Embryonic facial prominence (tissue), 1 donor: ENCODE results near the gene CUBN.
"Not testable (repeated sequence)": the region's sequence is repeated elsewhere in the genome, so short reads cannot be mapped to it uniquely, and the experiment has no call there.

ENCODE experiments used
- DNase-seq: peaks from one replicate; pipeline ENCODE4 v3.0.0-alpha.2; 2016; ENCODE audit errors: extremely low spot score

CUBN gene

DNA sequence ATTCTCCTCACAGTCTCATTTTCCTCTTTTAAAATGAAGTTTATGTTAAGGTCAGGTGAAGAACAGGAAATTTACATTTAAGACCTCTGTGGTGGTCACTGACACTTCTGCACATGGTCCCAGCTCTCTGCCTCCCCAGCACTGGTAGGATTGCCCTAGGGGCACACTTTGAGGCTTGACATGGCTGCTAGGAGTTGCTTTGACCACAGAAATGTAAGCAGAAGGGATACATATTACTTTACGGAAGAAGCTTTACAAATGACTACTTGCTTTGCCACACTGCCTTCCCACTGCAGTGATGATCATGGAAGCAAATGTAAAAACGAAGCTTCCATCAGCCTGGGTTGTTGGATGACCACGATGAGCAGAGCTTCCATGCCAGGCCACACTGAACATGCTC is 259.3 kb downstream of the CUBN start:
- DNase-seq = no peak

DNA sequence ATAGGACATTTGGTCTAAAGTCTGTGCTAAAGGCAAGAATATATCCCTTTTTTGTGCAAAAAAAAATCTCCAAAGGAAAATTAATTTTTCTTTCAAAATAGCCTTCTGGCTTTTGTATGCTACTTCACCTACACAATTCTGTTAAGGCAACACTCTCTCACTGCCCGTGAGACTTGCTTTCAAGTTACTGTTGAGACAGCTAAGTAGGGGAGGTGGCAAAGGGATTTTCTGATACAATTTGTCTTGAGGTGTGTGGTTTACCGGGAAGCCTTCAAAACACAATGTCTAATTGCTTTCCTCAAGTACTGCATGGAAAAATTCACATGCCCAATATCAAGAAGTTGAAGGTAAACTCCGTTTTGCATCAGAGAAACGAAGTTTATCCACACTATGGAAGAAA is 261.6 kb downstream of the CUBN start:
- no peak for DNase-seq

DNA sequence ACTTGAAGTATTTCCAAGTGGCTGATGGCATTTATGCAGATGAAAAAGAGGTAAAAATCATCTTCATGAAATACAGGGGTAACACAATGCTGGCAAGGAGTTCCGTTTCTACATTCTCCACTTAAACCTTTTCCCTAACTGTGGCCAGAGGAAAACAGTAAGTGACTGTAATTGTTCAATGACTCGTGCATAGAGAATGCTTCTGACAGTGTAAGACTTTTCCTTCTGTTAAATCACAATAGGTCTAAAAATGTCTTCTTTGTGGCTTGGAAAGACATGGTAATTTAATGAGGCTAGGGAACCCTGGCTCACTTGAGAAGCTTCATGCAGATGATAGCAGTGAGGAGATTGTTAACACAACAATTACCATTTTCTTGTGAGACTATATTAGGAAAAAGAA is 262.1 kb downstream of the CUBN start:
- no peak for DNase-seq

DNA sequence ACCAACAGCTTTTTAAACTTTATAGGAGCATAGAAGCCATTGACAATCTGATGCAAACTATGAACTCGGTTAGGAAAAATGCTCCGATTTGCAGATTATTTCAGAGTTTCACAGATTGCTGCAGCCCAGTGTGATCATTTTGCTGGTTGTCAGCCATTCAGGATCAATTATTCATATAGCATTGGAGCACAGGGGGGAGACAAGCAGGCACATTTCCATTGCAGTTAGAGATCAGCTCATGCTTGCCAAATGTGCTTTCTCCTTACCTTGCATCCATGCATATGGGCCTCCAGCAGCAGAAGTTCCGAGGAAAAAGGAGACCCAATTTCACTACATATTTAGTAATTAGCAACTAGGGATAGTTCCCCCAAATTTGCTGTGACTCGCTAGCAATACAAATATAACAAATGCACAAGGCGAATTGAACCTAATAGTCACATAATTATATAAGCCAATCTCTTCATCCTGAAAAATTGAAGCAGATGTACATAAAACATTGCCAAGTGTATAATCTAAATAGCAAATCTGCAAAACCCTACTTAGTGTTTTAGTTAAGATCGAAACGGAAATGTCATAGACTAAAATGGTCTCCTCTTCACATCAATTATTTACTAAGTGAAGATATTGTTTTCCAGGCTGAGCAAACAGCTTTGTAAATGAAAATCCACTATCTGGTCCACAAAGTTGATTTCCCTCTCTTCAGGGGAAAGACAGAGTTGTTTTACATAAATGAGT is 262.9 kb downstream of the CUBN start:
- no peak for DNase-seq

DNA sequence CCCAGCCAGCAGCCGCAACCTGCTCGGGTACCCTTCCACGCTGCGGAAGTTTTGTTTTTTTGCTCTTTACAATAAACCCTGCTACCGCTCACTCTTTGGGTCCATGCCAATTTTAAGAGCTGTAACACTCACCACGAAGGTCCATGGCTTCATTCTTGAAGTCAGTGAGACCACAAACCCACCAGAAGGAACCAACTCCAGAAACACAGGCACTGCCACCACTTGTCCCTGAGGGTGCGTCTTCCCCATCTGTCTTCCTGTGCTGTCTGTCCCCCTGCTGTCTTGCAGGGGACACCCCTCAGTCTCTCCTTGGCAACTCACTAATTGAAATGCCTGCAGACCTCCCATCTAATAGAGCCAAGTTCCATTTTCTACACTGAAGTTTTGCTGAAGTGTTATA is 263.8 kb downstream of the CUBN start:
- DNase-seq = no peak

DNA sequence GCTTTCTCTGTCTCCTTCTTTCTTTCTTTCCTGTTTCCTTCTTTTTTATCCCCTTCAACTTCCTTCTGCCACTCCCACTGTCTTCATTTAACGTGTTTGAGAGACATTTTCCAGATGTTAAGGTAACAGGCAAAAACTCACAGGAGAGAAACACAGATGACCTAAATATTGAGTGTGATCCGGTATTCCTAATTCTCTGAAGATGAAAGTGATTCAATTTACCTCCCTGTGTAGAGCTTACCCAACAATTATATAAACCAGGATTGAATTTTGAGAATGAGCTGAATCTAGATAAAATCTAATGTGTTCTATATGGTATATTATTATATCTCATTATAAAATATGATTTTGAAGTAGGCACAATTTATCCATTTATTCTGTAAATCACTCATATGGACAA is 265.8 kb downstream of the CUBN start:
- no peak for DNase-seq

DNA sequence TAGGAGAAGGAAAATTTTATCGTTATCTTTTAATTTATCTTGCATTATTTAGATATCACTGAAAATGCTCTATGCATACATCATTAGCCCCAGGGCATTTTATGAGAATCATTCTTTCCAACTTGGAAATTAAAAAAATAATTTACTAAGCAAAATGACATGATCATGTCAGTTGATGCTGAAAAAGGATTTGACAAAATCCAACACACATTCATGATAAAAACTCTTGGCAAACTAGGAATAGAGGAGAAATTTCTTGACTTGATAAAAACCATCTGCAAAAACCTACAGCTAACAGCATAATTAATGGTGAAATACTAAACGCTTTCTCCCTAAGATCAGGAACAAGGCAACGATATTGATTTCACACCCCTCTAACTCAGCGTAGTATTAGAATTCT is 272.2 kb downstream of the CUBN start:
- DNase-seq = no peak

DNA sequence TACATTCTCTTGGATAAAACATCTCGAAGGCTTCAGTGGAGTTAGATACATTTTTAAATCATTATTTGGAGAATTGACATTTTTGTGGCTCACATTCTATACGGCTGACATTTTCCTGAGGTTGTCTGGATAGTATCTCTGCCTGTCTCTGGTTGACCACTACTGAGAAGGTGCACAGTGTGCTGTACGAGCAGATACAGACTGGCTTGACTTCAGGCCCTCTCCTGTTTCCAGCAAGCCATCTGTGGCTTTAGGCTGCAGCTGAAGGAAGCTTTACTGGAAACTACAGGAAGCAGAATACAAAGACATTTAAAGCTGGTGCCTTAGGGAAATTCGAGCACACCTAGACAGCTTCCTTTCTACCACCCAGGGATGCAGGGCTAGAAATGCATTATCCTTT is 273.0 kb downstream of the CUBN start:
- no peak for DNase-seq

DNA sequence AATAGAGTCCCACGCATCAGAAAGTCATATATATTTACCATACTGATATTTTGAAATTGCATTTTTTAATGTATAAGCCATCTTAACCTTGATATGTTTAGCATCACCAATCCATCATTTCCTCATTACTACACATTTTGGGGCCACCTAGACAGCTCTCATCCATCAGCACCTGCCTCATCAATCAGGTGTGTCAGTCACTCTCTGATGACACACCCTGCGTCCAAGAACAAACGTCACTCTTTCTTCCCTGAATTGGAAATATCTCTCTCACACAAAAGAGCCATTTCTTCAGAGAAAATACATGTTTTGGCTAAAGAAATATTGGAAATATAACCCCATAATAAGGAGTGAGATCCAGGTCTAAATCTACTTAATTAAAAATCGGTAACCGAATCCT is 273.5 kb downstream of the CUBN start:
- no peak for DNase-seq

DNA sequence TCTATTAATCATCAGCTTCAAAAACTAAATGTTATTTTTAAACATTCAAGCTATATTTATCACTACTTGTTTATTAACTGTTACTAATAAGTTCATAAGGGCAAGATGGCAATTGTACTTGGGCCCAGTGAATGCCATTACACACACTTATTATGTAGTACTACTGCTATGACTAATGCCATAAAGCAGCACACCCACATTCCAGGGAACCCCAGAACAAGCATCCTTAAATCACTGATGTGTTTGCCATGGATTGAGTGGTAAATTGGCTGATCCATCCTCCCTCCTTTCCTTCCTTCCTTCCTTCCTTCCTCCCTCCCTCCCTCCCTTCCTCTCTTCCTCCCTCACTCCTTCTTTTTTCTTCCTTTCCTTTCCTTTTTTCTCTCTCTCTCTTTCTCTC is 275.0 kb downstream of the CUBN start:
- DNase-seq = no peak

DNA sequence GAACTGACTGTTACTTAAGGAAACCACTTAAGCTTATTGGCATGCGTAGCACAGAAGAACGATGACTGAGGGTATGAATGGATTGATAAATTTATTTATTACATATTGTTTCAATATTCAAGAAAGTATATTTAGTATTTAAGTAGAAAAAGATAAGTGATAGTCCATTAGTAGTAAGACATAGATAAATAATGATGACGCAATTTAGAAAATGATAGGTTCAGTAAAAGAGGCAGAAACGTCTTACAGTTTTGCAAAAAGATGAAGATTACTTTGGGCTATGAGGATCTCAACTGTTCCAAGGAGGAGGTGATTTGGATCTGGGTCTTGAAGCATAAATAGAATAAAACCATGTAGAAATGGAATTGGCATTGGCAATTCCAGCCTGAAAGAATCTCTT is 275.8 kb downstream of the CUBN start:
- DNase-seq = no peak

DNA sequence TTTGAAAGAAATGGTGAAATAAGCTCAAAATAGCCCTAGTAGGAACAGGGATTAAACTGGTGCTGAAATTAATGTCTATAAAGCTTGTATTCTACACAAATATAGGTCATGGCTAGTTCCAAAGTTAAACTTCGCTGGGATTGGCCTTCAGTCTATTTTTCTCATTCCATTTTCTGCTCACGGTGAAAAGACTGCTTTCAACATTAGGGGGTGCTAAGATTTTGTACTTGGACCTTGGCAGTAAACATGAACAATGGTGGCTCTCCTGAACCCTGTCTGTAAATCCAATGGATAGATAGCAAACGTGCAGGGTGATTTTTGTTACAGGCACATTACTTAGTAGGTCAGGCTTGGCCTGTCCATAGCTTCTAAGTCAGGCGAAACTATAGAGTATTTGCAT is 276.4 kb downstream of the CUBN start:
- peak; percentile 42 for DNase-seq

DNA sequence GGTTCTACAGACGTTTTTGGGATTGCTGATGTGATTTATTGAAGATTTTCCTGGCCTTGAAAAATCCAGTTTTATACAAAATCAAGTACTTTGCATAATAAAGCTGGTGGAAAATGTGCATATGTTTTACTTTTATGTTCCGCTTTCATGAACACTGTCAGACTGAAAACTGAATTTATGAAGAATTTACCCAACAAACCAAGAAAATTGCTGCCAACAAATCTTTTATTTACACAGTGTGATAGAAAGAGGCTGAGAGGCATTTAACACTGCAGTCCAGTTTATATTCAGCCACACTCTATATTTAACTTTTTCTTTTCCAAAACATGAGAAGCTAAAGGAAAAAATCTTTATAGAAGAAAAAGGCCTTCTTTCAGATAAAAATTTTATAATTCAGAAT is 277.0 kb downstream of the CUBN start:
- DNase-seq = no peak

DNA sequence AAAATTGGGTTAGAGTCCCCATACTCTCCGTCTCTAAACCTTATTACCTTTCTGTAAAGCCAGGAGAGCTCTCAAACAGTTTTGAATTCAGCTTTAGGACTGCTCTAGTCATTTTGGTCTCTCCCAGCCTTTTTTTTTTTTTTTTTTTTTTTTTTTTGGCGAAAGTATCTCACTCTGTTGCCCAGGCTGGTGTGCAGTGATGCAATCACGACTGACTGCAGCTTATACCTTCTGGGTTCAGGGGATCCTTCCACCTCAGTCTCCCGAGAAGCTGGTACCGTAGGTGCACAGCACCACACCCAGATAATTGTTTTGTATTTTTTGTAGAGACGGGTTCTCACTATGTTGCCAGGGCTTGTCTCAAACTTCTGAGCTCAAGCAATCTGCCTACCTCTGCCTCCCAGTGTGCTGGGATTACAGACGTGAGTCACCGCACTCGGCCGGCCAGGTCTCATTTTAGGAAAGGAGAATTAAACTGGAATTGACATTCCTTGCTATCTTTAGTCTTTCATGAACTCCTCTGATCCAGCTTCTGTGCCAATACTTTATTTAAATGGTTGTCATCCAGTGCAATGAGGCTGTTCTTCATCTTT is 281.0 kb downstream of the CUBN start:
- DNase-seq = no peak

DNA sequence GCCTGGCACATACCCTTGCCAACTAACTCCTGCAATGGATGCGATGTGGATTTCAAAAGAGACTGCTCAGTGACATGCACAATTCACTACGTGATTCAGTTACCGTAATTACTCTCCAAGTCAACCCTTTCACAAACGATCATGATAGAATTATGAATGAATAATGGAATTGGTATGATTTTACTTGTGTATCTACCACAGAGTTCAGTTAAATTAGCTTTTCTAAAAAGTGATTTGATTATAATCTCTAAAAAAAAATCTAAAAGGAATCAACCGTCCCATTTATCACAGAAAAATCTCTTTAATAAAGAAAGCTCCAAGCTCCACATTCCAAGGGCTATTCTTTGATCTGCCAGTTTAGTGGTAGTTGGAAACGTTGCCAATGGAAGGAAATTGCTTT is 282.0 kb downstream of the CUBN start:
- no peak for DNase-seq

DNA sequence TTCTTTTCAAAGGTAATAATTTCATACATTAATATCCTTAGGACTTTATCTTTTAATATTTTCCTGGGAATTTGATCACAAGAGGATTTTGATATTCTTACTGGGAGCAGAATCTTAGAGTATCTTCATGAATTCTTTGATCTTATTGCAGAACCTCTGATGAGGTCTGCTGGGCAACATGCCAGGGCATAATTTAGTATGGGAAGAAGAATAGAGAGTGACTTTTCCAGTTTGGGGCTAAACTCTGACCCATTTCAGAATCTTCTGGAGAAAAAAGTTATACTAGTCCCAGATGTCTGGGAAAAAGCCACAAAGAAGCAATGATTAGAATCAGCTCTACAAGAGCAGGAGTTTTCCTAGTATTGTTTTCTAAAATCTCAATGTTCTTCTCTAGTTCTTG is 284.4 kb downstream of the CUBN start:
- no peak for DNase-seq

DNA sequence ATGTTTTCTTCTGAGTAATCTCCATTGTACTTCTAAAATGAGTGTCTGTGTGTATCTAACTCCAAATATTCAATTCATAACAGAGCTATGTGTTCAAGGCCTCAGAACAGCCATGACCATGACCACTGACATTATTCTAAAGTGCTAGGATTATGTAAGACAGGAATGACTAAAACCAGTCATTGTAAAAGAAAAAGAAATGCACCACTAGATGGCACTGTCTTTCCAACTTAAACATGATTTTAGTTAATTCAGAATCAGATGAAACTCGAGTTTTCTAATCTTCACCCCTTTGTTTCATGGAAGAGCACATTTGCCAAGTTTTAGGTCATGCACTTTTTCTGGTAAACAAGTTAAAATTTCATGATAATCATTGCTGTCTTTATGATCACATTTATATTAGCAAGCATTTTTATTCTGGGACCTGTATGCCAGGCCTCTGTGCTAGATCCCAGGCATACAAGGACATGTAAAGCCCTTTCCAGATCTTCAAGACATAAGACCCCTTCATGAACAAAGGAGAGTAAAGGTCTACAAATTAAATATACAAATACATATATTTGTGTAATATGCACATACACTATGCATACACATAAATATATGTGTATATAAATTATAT is 286.2 kb downstream of the CUBN start:
- peak; percentile 53 for DNase-seq

DNA sequence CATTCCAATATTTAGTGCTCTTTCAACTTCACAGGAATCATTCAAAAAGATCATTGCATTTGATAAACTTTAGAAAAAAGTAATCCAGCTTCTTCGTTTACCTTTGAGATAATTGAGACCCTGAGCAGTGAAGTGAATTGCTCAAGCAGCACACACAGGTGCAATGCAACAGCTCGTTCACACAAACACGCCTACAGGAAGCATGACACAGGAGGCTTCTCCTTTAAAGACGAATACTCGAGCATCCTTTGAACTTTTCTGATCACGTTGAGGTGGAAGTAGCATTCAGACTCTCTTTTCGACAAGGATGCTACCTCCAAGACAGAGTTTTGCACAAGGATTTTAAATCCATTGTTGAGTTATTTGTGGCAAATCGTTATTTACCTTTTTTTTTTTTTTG is 294.4 kb downstream of the CUBN start:
- DNase-seq = no peak

DNA sequence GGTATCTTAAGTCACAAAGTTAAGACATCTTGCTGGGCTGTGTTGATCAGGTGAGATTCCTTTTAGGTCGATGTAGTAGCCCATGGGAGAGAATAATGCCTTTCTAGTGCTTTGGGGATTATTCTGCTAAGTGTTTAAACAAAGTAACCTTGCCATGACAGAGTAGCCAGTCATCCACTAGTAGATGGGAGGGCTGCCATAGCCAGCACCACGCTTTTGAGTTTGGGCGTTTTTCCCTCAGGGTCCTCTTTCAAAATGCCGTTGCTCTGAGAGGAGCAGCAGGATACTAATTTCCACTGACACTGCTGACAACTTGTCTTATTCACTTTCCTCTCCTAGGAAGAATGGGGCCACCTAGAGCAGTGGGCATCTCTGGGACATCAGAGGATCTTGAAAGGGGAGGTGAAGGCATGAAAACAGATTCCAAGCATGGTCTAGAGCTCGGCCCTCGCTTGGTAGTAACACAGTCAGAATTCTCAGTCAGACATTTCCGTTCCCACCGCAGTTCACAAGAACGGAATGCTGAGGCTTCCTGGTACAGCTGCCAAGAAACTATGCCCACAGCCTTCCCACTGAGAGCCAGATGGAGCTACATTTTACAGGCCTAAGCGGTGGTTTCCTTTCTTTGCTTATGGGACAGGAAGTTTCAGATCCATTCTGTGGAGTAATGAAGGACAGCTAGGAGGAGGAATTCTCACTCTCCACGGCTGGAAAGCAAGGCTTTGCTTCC is 297.1 kb downstream of the CUBN start:
- DNase-seq = peak; percentile 71

DNA sequence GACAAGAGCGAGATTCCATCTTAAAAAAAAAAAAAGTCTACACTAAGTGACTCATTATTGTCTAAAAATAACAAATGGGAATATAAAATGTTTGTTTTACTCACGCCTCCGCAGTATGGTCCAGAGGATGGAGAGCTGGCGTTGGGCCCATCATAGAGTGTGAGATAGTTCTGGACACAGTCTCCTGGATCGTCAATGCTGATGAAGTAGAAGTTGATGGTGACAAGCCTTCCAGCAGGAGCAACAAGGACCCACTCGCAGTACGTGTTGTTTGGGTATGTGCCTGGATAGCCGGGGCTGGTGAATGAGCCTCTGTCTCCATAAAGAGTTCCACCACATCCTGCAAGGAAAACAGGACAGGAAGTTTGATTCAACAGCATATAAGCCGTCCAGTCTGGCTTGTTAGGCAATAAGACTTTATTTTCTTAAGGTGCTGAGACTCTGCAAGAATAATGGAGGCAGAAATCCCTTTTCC is 300.9 kb downstream of the CUBN start:
- DNase-seq = no peak

DNA sequence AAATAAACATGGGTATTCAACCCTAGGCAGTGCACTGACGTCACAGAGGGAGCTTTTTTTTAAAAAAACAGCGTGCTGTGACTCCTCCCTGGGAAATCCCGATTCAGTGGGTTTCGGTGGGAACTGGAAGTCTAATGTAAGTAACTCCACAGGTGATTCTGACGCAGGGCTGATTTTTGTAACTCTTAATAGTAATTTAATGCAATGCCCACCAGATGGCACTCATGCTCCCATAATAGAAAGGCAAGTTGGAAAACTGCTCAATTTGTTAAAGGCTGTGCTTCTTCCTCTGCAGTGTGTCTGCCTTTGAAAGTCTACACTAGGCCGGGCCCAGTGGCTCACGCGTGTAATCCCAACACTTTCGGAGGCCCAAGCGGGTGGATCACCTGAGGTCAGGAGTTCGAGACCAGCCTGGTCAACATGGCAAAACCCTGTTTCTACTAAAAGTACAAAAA is 301.5 kb downstream of the CUBN start:
- peak; percentile 63 for DNase-seq

DNA sequence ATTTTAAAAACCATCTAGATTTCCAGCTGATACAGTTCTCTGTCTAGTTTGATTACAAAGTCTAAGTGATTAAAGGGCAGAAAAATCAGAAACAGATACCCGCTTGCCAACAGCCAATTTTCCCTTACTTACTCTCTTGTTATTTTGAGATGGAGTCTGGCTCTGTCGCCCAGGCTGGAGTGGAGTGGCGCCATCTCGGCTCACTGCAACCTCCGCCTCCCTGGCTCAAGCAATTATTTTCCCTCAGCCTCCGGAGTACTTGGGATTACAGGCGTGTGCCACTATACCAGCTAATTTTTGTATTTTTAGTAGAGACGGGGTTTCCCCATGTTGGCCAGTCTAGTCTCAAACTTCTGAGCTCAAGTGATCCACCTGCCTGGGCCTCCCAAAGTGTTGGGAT is 302.1 kb downstream of the CUBN start:
- DNase-seq = not testable (repeated sequence)
